ENCODE data around the gene TRAK1. TPM values are rescaled to one million over a fixed set of nuclear protein-coding genes. Genes with fewer than 3 reads are reported as not detected.

The TRAK1 gene
- total RNA-seq, 1 donor from 2014 or later: 37.5 TPM

- Histone ChIP-seq H3K9me3 (no peaks in the 10 kb centered on the region), H3K36me3 (no peaks in the 10 kb centered on the region), H3K4me1 (peaks cover 0 to 3% of the 10 kb centered on the region in 2 donors), H3K27ac (no peak overlapping the region), H3K4me3 (no peak overlapping the region), H3K27me3 (no peaks in the 10 kb centered on the region)
- intact Hi-C loops (cut with DNase I): no loop called here
- DNase-seq (ENCODE audit: low spot score in 2 of 2): peak in 1 of 2 donors; percentile 42
- no peak for TF ChIP-seq CTCF (IDR thresholded peaks at IDR 0.05)
Measured at GRCh38 chr3:42169579-42170120, 78.5 kb downstream of the TRAK1 start.

GRCh38 chr3:42172047-42172654 lies 81.0 kb downstream of the TRAK1 start:
- Histone ChIP-seq H3K36me3 (no peaks in the 10 kb centered on the region), H3K4me1 (peaks cover 0 to 3% of the 10 kb centered on the region in 2 donors), H3K4me3 (no peak overlapping the region), H3K9me3 (no peaks in the 10 kb centered on the region), H3K27ac (no peak overlapping the region), H3K27me3 (no peaks in the 10 kb centered on the region)
- intact Hi-C loops (cut with DNase I): no loop called here
- peak in 1 of 2 donors; percentile 30 for DNase-seq (ENCODE audit: low spot score in 2 of 2)
- no peak for TF ChIP-seq CTCF (IDR thresholded peaks at IDR 0.05)

GRCh38 chr3:42173307-42173706 lies 82.2 kb downstream of the TRAK1 start:
- H3K27me3 ChIP-seq: no peaks in the 10 kb centered on the region
- H3K36me3 ChIP-seq: peaks cover 0 to 3% of the 10 kb centered on the region in 2 donors
- intact Hi-C loops (cut with DNase I): no loop called here
- peak in 1 of 2 donors; percentile 4 for DNase-seq (ENCODE audit: low spot score in 2 of 2)
- H3K9me3 ChIP-seq: no peaks in the 10 kb centered on the region
- H3K27ac ChIP-seq: no peak overlapping the region
- no peak for TF ChIP-seq CTCF (IDR thresholded peaks at IDR 0.05)
- H3K4me1 ChIP-seq: peaks cover 0 to 3% of the 10 kb centered on the region in 2 donors
- no peak overlapping the region for H3K4me3 ChIP-seq

- no peak for TF ChIP-seq CTCF (IDR thresholded peaks at IDR 0.05)
- peaks cover 0 to 3% of the 10 kb centered on the region in 2 donors for H3K36me3 ChIP-seq
- intact Hi-C loops (cut with DNase I): no loop called here
- H3K27ac ChIP-seq: no peak overlapping the region
- no peaks in the 10 kb centered on the region for H3K9me3 ChIP-seq
- H3K4me3 ChIP-seq: no peak overlapping the region
- DNase-seq (ENCODE audit: low spot score in 2 of 2): peak in 1 of 2 donors; percentile 25
- H3K27me3 ChIP-seq: no peaks in the 10 kb centered on the region
- peaks cover 0 to 8% of the 10 kb centered on the region in 2 donors for H3K4me1 ChIP-seq
Measured at GRCh38 chr3:42174679-42175385, 83.7 kb downstream of the TRAK1 start.

- Histone ChIP-seq H3K9me3 (no peaks in the 10 kb centered on the region), H3K4me1 (peaks cover 0 to 8% of the 10 kb centered on the region in 2 donors)
Measured at GRCh38 chr3:42175386-42176240, 84.5 kb downstream of the TRAK1 start.

More at GRCh38 chr3:42175386-42176240, 84.5 kb downstream of the TRAK1 start:
- TF ChIP-seq CTCF (IDR thresholded peaks at IDR 0.05): no peak
- DNase-seq (ENCODE audit: low spot score in 2 of 2): peak in 1 of 2 donors; percentile 38
- intact Hi-C loops (cut with DNase I): no loop called here
- Histone ChIP-seq H3K36me3 (peaks cover 0 to 3% of the 10 kb centered on the region in 2 donors), H3K27ac (no peak overlapping the region), H3K27me3 (no peaks in the 10 kb centered on the region), H3K4me3 (no peak overlapping the region)

Data from ascending aorta (tissue), 2 donors.